Kidney glomerular epithelial cell (primary cell): Measurements from ENCODE around the gene MUC4.
"Not testable (repeated sequence)": the region's sequence is repeated elsewhere in the genome, so short reads cannot be mapped to it uniquely, and the experiment has no call there.

Experiments used
- DNase-seq: peaks from one replicate; lab custom pipeline; 2025; lab: John Stamatoyannopoulos, UW

MUC4 gene

GRCh38 chr3:195738274-195739044 is 73.3 kb downstream of the MUC4 start:
- DNase-seq: no peak

- DNase-seq: not testable (repeated sequence)
Measured at GRCh38 chr3:195737782-195738181, 73.9 kb downstream of the MUC4 start.

GRCh38 chr3:195736866-195737490 is 74.8 kb downstream of the MUC4 start:
- DNase-seq: no peak

- no peak for DNase-seq
Measured at GRCh38 chr3:195735036-195735695, 76.6 kb downstream of the MUC4 start.

GRCh38 chr3:195732940-195733339 is 78.8 kb downstream of the MUC4 start:
- DNase-seq: no peak

- no peak for DNase-seq
Measured at GRCh38 chr3:195731356-195731905, 80.3 kb downstream of the MUC4 start.

GRCh38 chr3:195729476-195730251 is 82.1 kb downstream of the MUC4 start:
- no peak for DNase-seq

GRCh38 chr3:195728789-195729188 is 82.9 kb downstream of the MUC4 start:
- DNase-seq: not testable (repeated sequence)

- no peak for DNase-seq
Measured at GRCh38 chr3:195727606-195728195, 84.0 kb downstream of the MUC4 start.

- DNase-seq: not testable (repeated sequence)
Measured at GRCh38 chr3:195725916-195726740, 85.6 kb downstream of the MUC4 start.

- DNase-seq: not testable (repeated sequence)
Measured at GRCh38 chr3:195724363-195724762, 87.4 kb downstream of the MUC4 start.

- not testable (repeated sequence) for DNase-seq
Measured at GRCh38 chr3:195722996-195723345, 88.8 kb downstream of the MUC4 start.

- not testable (repeated sequence) for DNase-seq
Measured at GRCh38 chr3:195722139-195722995, 89.4 kb downstream of the MUC4 start.

GRCh38 chr3:195720831-195721506 is 90.8 kb downstream of the MUC4 start, which contains the start of gene MUC20:
TSS of gene MUC20 (plus strand) at chr3:195720978. CDS start at chr3:195721008, 30 bp downstream.
- DNase-seq: not testable (repeated sequence)

- DNase-seq: not testable (repeated sequence)
Measured at GRCh38 chr3:195719514-195720254, 92.0 kb downstream of the MUC4 start.

GRCh38 chr3:195718477-195718984 is 93.2 kb downstream of the MUC4 start:
- no peak for DNase-seq

- DNase-seq: no peak
Measured at GRCh38 chr3:195717852-195718476, 93.8 kb downstream of the MUC4 start.

- no peak for DNase-seq
Measured at GRCh38 chr3:195717416-195717815, 94.3 kb downstream of the MUC4 start.
